Ovary (tissue), 9 donors: ENCODE measurements around the gene MAPK8IP1. TPM values are rescaled to one million over a fixed set of nuclear protein-coding genes. Genes with fewer than 3 reads are reported as not detected.

Experiments used
- DNase-seq, 5 donors: peaks; one replicate each; pipeline ENCODE4 v3.0.0-alpha.2; 2019 to 2020
- H3K27ac ChIP-seq, 2 donors: fragments of 200-600 bp; one replicate each; pipeline versions ENCODE4 v1.5.1 to v1.8.0; 2019 to 2022
- H3K27me3 ChIP-seq: fragments of 200-600 bp; one replicate; pipeline ENCODE4 v1.8.0; 2022
- H3K36me3 ChIP-seq: fragments of 200-600 bp; sonication (generic); one replicate; pipeline ENCODE4 v1.5.1; 2019
- H3K4me1 ChIP-seq: one replicate; pipeline ENCODE4 v1.8.1; 2013; ENCODE audit warnings: mild to moderate bottlenecking, moderate library complexity; ENCODE audit not compliant: insufficient read depth
- H3K4me3 ChIP-seq: fragments of 200-600 bp; sonication (generic); one replicate; pipeline ENCODE4 v1.5.1; 2017
- H3K9me3 ChIP-seq, 2 donors: fragments of 200-600 bp in 1 of 2; sonication (generic) in 1 of 2; one replicate each; pipeline versions ENCODE4 v1.5.1 to v1.8.1; 2013 to 2019; ENCODE audit warnings: mild to moderate bottlenecking in 1 of 2, moderate library complexity in 1 of 2
- CTCF ChIP-seq, 3 donors: fragments of 450-650 bp in 2 of 3; fragments of 200-600 bp in 1 of 3; IDR thresholded peaks; one replicate each; pipeline versions ENCODE4 v1.5.1 to v1.8.0; 2016 to 2022; ENCODE audit warnings: antibody characterized with exemption in 3 of 3, mild to moderate bottlenecking in 1 of 3
- EP300 ChIP-seq: sonication (generic); formaldehyde crosslinking; IDR thresholded peaks from one replicate; pipeline ENCODE4 v1.6.1; 2017; ENCODE audit warnings: antibody characterized with exemption
- POLR2A ChIP-seq: fragments of 450-650 bp; IDR thresholded peaks from one replicate; pipeline ENCODE4 v1.6.1; 2017; ENCODE audit warnings: antibody characterized with exemption, mild to moderate bottlenecking, moderate library complexity
- WGBS, 3 donors: extraction: QIAGEN DNeasy Blood & Tissue Kit in 1 of 3; methylation state at CpG; one replicate each; pipeline versions ENCODE4 v1.1.5 to v1.1.7; 2013 to 2017; 5-methylcytosine and 5-hydroxymethylcytosine counted together
- intact Hi-C, 4 donors: fragments of 100-400 bp; cut with DNase I; formaldehyde crosslinking; loops; one replicate each; pipeline versions ENCODE4 v1.11.0 to v1.15.1; 2022 to 2023
- polyA plus RNA-seq, 2 donors: library from polyadenylated mRNA; stranded (reverse); fragments of 200-250 nt in 1 of 2; fragments of 350-450 nt in 1 of 2; fragmentation: Illumina TruSeq in 1 of 2; extraction: RNeasy Lipid Tissue Mini Kit (QIAGEN cat#74804) in 1 of 2; gene quantifications; one replicate each; pipeline ENCODE4 v1.2.3, GENCODE V29; 2013 to 2014
- total RNA-seq, 7 donors: library from RNA; depleted of rRNA in 2 of 7; stranded (reverse); fragments of >200 nt in 2 of 7; fragmentation: NEBNext Ultra II Directional in 3 of 7; extraction: Animal tissue kit (Norgen Biotek cat#: 25700) in 3 of 7; gene quantifications; one replicate each; pipeline versions ENCODE4 v1.1.0 to v1.2.4, GENCODE V29; 2016 to 2023
- donor health status: DM: no; HTN: no; CAD: no; lungs with moderate emphysema.
- donor health status: DM: no; HTN: no; CAD: no.
- donor health status: Bipolar disorder and iron deficiency.
- donor health status: DM: yes; HTN: yes; CAD: no.
- donor health status: DM: no; HTN: no; CAD: no.
- donor health status: DM: yes; HTN: yes; CAD: no.

The MAPK8IP1 gene
- total and polyA plus RNA-seq, 9 donors = 3.7 to 24.1 (median 14.4) TPM

- H3K4me1 ChIP-seq = no peaks in the 10 kb centered on the region
- no peaks in the 10 kb centered on the region for H3K27me3 ChIP-seq
- H3K9me3 ChIP-seq = no peaks in the 10 kb centered on the region
- no peaks in the 10 kb centered on the region for H3K36me3 ChIP-seq
- TF ChIP-seq EP300 (no peak), POLR2A (no peak), CTCF (IDR thresholded peaks at IDR 0.05) (no peak)
- no peak for DNase-seq
- no peak overlapping the region for H3K27ac ChIP-seq
- 83 to 89% (median 89%) methylated on average over 3 of the region's 3 CpGs for WGBS, 3 donors
- intact Hi-C loops = no loop called here
- no peak overlapping the region for H3K4me3 ChIP-seq
These were observed 7.6 kb upstream of the MAPK8IP1 start for GRCh38 chr11:45877845-45878244.

GRCh38 chr11:45879803-45880686 lies 5.4 kb upstream of the MAPK8IP1 start:
- TF ChIP-seq CTCF (IDR thresholded peaks at IDR 0.05) = no peak
- TF ChIP-seq POLR2A = no peak
- TF ChIP-seq EP300 = no peak
- no peaks in the 10 kb centered on the region for H3K4me1 ChIP-seq
- no peak for DNase-seq
- no peak overlapping the region for H3K27ac ChIP-seq
- WGBS, 3 donors = 53 to 60% (median 59%) methylated on average over 7 of the region's 7 CpGs
- H3K27me3 ChIP-seq = no peaks in the 10 kb centered on the region
- intact Hi-C loops = no loop called here
- H3K9me3 ChIP-seq = no peaks in the 10 kb centered on the region
- H3K36me3 ChIP-seq = no peaks in the 10 kb centered on the region
- H3K4me3 ChIP-seq = no peak overlapping the region

DNA sequence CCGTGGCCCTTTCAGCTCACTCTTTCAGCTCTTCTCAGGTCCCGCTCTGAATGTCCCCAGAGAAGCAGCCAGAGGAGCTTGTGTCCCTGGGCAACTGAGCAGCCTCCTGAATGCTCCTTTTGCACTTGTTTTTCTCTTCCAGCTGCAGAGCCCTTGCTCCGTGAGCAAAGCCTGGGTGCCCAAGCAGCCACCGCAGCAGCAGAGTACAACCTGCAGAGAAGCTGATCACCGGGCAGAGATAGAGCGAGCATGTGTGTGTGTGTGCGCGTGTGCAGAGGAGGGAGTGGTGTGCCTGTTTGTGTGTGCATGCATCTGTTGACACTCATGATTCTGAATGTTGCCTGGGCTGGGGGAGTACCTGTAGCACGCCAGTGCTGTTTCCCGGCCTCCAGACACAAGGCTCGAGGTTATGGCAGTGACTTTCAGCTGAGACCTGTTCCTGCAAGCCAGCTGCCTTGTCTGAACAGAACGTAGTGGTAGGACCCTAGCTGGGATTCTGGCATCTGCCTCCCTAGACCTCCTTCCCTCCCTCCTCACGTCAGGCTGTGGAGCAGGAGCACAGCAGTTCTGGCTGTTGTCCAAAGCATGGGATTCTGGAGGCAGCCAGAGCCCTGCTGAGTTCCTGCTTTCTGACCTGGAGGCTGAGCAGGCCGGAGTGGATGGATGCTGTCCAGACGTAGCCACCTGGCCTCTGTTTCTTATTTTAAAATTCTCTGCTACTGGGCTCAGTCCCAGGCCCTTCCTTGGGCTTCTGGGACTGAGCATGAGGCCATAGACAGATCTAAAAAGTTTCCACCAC lies 4.5 kb upstream of the MAPK8IP1 start:
- no peak overlapping the region for H3K4me3 ChIP-seq
- TF ChIP-seq CTCF (IDR thresholded peaks at IDR 0.05) (no peak), POLR2A (no peak), EP300 (no peak)
- 51 to 61% (median 51%) methylated on average over 14 to 15 of the region's 15 CpGs for WGBS, 3 donors
- no peaks in the 10 kb centered on the region for H3K27me3 ChIP-seq
- peaks cover 1% of the 10 kb centered on the region for H3K4me1 ChIP-seq
- no peak overlapping the region for H3K27ac ChIP-seq
- no peaks in the 10 kb centered on the region for H3K36me3 ChIP-seq
- intact Hi-C loops = no loop called here
- DNase-seq = peak in 2 of 5 donors; percentile 50 to 58
- H3K9me3 ChIP-seq = no peaks in the 10 kb centered on the region

GRCh38 chr11:45881708-45882368 lies 3.6 kb upstream of the MAPK8IP1 start:
- H3K27ac ChIP-seq = no peak overlapping the region
- H3K9me3 ChIP-seq = no peaks in the 10 kb centered on the region
- no peak for TF ChIP-seq EP300
- no peak for TF ChIP-seq CTCF (IDR thresholded peaks at IDR 0.05)
- no peak for TF ChIP-seq POLR2A
- WGBS, 3 donors = 58 to 64% (median 60%) methylated on average over 6 of the region's 6 CpGs
- no peak overlapping the region for H3K4me3 ChIP-seq
- H3K4me1 ChIP-seq = peaks cover 1% of the 10 kb centered on the region
- no peak for DNase-seq
- intact Hi-C loops = no loop called here
- H3K36me3 ChIP-seq = no peaks in the 10 kb centered on the region
- no peaks in the 10 kb centered on the region for H3K27me3 ChIP-seq
